ENCODE results near the gene SVEP1.

DNA sequence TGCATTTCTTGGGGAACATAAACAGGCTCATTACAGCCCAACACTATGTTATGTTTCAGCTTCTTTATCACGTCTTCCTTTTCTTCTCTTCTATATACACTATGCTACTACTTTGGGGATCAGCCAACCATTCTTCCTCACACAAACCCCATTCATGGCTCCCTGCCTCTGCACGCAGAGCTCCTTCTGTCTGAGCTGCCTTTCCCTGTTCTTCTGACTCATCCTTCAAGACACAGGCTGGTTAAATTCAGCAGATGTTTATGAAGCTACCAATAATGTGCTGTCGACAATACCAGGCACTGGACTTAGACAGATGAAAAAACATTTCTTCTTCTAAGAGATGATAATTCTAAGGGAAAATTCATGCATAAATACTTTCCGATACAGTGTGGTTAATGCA lies 139.4 kb downstream of the SVEP1 start:
- TF ChIP-seq ZBTB17 (tag by site-specific recombination; IDR thresholded peaks at IDR 0.05) (no peak), ZNF121 (tag by site-specific recombination; IDR thresholded peaks at IDR 0.05) (no peak)
- TF ChIP-seq, protein P1, sequence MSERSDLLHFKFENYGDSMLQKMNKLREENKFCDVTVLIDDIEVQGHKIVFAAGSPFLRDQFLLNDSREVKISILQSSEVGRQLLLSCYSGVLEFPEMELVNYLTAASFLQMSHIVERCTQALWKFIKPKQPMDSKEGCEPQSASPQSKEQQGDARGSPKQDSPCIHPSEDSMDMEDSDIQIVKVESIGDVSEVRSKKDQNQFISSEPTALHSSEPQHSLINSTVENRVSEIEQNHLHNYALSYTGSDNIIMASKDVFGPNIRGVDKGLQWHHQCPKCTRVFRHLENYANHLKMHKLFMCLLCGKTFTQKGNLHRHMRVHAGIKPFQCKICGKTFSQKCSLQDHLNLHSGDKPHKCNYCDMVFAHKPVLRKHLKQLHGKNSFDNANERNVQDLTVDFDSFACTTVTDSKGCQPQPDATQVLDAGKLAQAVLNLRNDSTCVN (tag by site-specific recombination; optimal IDR thresholded peaks at IDR 0.05), result no peak
- TF ChIP-seq, protein P2, sequence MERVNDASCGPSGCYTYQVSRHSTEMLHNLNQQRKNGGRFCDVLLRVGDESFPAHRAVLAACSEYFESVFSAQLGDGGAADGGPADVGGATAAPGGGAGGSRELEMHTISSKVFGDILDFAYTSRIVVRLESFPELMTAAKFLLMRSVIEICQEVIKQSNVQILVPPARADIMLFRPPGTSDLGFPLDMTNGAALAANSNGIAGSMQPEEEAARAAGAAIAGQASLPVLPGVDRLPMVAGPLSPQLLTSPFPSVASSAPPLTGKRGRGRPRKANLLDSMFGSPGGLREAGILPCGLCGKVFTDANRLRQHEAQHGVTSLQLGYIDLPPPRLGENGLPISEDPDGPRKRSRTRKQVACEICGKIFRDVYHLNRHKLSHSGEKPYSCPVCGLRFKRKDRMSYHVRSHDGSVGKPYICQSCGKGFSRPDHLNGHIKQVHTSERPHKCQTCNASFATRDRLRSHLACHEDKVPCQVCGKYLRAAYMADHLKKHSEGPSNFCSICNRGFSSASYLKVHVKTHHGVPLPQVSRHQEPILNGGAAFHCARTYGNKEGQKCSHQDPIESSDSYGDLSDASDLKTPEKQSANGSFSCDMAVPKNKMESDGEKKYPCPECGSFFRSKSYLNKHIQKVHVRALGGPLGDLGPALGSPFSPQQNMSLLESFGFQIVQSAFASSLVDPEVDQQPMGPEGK (tag by site-specific recombination; IDR thresholded peaks at IDR 0.05), result no peak
